ENCODE data around the gene TMEM164. TPM values are rescaled to one million over a fixed set of nuclear protein-coding genes. Genes with fewer than 3 reads are reported as not detected.

Gene TMEM164
- total and polyA plus RNA-seq, 10 of the 15 experiments (the other 5 are each of a cell fraction or from before 2014, with no cell fraction given) = 0.61 to 18.3 (median 7.0) TPM

DNA sequence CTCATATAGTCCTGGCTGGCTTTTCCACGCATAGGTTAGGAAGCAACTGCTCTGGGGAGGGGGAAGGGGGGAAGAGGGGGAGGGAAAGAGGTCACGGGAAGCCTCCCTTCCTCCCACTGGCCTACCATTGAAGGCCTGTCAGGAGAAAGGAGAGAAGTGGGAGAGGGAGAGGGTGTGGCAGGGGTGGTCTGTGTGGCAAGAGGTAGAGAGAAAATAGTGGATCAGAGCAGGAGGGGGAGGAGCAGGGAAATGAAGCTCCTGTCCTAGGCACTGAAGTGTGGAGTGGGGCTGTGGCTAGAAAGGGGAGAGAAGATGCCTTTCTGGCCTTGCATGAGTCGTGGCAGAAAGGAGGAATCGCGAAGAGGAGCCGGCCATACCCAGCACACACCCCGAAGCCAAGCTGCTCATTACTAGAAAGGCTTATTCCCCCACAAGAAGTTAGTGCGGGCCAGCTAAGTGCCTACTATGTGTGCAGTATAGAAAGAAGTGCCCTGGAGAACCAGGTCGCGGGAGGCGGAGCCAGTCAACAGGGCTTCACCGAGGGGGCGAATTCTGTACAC is 1.1 kb upstream of the TMEM164 start:
- Histone ChIP-seq H4K20me1 (ENCODE audit: control insufficient read depth, insufficient read depth) (no peaks in the 10 kb centered on the region), H3K36me3 (ENCODE audit: control insufficient read depth in 2 of 2, insufficient read depth in 2 of 2, low read length in 1 of 2) (no peaks in the 10 kb centered on the region), H3K79me2 (ENCODE audit: control insufficient read depth, insufficient read depth, low read length) (no peaks in the 10 kb centered on the region; the same call in 1 of the 2 replicates), H3K4me1 (ENCODE audit: control insufficient read depth, insufficient read depth, low read length) (peaks cover 8% of the 10 kb centered on the region), H3K27ac (ENCODE audit: control insufficient read depth, insufficient read depth) (peak overlapping the region; percentile 45), H3K4me2 (ENCODE audit: control insufficient read depth, insufficient read depth) (peak overlapping the region; percentile 77), H2AFZ (ENCODE audit: control insufficient read depth, low read depth, low read length) (peak overlapping the region; percentile 72), H3K9ac (ENCODE audit: control insufficient read depth, insufficient read depth, low read length) (no peak overlapping the region), H3K9me3 (replicated peaks; ENCODE audit: control insufficient read depth, insufficient read depth, low read length) (no peaks in the 10 kb centered on the region; the same call in 2 of the 3 replicates), H3K27me3 (replicated peaks in 1 of 2; ENCODE audit: control insufficient read depth in 2 of 2, insufficient read depth in 2 of 2, low read length in 1 of 2) (no peaks in the 10 kb centered on the region), H3K4me3 (peak overlapping the region; percentile 50; the same call in 1 of the 2 replicates)
- DNase-seq (ENCODE audit: low read depth, low spot score) = no peak
- no peak for ATAC-seq
- TF ChIP-seq IKZF2 (IDR thresholded peaks at IDR 0.05) = no peak
- TF ChIP-seq NFYA (IDR thresholded peaks at IDR 0.05; ENCODE audit: borderline replicate concordance, low read depth, low read length) = no peak
- no peak for TF ChIP-seq ZNF384 (IDR thresholded peaks at IDR 0.05; ENCODE audit: borderline replicate concordance, low read depth, low read length)
- TF ChIP-seq HDGF (IDR thresholded peaks at IDR 0.05) = no peak
- TF ChIP-seq, protein P1, sequence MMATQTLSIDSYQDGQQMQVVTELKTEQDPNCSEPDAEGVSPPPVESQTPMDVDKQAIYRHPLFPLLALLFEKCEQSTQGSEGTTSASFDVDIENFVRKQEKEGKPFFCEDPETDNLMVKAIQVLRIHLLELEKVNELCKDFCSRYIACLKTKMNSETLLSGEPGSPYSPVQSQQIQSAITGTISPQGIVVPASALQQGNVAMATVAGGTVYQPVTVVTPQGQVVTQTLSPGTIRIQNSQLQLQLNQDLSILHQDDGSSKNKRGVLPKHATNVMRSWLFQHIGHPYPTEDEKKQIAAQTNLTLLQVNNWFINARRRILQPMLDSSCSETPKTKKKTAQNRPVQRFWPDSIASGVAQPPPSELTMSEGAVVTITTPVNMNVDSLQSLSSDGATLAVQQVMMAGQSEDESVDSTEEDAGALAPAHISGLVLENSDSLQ (IDR thresholded peaks at IDR 0.05) = no peak
- TF ChIP-seq, protein P2, sequence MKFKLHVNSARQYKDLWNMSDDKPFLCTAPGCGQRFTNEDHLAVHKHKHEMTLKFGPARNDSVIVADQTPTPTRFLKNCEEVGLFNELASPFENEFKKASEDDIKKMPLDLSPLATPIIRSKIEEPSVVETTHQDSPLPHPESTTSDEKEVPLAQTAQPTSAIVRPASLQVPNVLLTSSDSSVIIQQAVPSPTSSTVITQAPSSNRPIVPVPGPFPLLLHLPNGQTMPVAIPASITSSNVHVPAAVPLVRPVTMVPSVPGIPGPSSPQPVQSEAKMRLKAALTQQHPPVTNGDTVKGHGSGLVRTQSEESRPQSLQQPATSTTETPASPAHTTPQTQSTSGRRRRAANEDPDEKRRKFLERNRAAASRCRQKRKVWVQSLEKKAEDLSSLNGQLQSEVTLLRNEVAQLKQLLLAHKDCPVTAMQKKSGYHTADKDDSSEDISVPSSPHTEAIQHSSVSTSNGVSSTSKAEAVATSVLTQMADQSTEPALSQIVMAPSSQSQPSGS (IDR thresholded peaks at IDR 0.05; ENCODE audit: low read length) = no peak
- TF ChIP-seq MYC (IDR thresholded peaks at IDR 0.05; ENCODE audit: insufficient read depth, insufficient read length, insufficient replicate concordance, low read length, severe bottlenecking) = peak; percentile 19
- TF ChIP-seq SRF (IDR thresholded peaks at IDR 0.05; ENCODE audit: low read depth in 2 of 2, low read length in 2 of 2) = no peak
- TF ChIP-seq, protein P3, sequence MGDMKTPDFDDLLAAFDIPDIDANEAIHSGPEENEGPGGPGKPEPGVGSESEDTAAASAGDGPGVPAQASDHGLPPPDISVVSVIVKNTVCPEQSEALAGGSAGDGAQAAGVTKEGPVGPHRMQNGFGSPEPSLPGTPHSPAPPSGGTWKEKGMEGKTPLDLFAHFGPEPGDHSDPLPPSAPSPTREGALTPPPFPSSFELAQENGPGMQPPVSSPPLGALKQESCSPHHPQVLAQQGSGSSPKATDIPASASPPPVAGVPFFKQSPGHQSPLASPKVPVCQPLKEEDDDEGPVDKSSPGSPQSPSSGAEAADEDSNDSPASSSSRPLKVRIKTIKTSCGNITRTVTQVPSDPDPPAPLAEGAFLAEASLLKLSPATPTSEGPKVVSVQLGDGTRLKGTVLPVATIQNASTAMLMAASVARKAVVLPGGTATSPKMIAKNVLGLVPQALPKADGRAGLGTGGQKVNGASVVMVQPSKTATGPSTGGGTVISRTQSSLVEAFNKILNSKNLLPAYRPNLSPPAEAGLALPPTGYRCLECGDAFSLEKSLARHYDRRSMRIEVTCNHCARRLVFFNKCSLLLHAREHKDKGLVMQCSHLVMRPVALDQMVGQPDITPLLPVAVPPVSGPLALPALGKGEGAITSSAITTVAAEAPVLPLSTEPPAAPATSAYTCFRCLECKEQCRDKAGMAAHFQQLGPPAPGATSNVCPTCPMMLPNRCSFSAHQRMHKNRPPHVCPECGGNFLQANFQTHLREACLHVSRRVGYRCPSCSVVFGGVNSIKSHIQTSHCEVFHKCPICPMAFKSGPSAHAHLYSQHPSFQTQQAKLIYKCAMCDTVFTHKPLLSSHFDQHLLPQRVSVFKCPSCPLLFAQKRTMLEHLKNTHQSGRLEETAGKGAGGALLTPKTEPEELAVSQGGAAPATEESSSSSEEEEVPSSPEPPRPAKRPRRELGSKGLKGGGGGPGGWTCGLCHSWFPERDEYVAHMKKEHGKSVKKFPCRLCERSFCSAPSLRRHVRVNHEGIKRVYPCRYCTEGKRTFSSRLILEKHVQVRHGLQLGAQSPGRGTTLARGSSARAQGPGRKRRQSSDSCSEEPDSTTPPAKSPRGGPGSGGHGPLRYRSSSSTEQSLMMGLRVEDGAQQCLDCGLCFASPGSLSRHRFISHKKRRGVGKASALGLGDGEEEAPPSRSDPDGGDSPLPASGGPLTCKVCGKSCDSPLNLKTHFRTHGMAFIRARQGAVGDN (IDR thresholded peaks at IDR 0.05) = peak; percentile 56
- in situ Hi-C loops (cut with MboI) (no loop called here), intact Hi-C loops (cut with micrococcal nuclease; ENCODE audit: unreplicated experiment) (loop anchor here (10.0 kb wide), 2 partner anchors 143 to 467 kb away; partner anchors contain the start of gene NXT2)
- BruUV-seq (replicated peaks) = no TSS peak
- ChIA-PET RAD21 (ENCODE audit: unreplicated experiment) (interaction anchor here (1.0 to 1.6 kb wide), 2 partner anchors 20 to 144 kb away, joined by 3 to 5 read pairs; no protein-coding TSS in a partner anchor), SMC1A (ENCODE audit: uncharacterized antibody, unreplicated experiment) (no interaction called here), POLR2A (interaction anchor here (0.6 to 1.6 kb wide), 2 partner anchors 43 to 297 kb away, joined by 3 to 4 read pairs; no protein-coding TSS in a partner anchor), CTCF (interaction anchor here (1.1 kb wide), 1 partner anchor 144 kb away, joined by 5 read pairs; no protein-coding TSS in a partner anchor)
- 44% methylated on average over 12 of the region's 13 CpGs for WGBS (ENCODE audit: insufficient coverage, insufficient replicate concordance, low lambda C conversion rate, missing lambda C conversion rate)
- FAIRE-seq = no peak

All from GM12878 (cell line).